CD4-positive, alpha-beta T cell treated with Interferon alpha-2 for 1 hour (primary cell): ENCODE measurements around the gene KRTAP5-7.
"Not testable (repeated sequence)": the region's sequence is repeated elsewhere in the genome, so short reads cannot be mapped to it uniquely, and the experiment has no call there.

Experiments
- DNase-seq, 2 donors: peaks; one replicate each; pipeline ENCODE4 v3.0.0-alpha.2; 2020 to 2022

KRTAP5-7 gene

GRCh38 chr11:71526796-71527575, at the start of gene KRTAP5-7:
KRTAP5-7 (plus strand) TSS chr11:71527267; CDS start chr11:71527301, 34 bp downstream.
- not testable (repeated sequence) for DNase-seq

GRCh38 chr11:71477641-71478527, 49.2 kb upstream of the KRTAP5-7 start:
- DNase-seq, result no peak

DNA sequence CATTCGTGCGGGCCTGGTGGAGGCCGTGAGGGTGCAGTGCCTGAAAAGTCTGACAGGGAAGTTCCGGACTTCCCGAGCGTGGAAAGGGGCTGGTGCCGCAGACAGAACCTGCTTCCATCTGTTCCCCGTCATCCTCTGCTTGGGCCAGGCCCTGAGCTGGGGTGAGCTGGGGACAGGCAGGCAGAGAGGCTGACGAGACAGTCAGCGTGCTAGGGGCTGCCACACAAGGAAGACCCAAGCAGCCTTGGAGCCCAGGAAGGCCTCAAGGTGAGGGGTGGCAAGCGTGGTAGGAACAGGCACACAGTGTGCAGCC, 48.6 kb upstream of the KRTAP5-7 start:
- DNase-seq, result no peak

GRCh38 chr11:71481101-71481960, 45.7 kb upstream of the KRTAP5-7 start:
- DNase-seq, result no peak

DNA sequence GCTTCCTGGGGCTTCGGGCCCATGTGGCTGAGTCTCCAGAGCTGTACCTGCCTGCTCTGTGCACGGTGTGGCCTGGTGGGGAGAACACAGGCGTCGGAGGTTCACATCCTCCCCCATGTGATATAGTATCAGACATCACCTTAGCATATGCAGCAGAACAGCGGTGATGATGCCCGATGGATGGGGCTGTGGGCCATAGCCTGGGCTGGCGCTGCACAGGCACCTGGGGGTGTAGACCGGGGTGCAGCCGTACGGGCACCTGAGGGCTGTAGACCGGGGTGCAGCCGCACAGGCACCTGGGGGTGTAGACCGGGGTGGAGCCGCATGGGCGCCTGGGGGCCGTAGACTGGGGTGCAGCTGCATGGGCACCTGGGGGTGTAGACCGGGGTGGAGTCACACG, 44.9 kb upstream of the KRTAP5-7 start:
- DNase-seq, result no peak

DNA sequence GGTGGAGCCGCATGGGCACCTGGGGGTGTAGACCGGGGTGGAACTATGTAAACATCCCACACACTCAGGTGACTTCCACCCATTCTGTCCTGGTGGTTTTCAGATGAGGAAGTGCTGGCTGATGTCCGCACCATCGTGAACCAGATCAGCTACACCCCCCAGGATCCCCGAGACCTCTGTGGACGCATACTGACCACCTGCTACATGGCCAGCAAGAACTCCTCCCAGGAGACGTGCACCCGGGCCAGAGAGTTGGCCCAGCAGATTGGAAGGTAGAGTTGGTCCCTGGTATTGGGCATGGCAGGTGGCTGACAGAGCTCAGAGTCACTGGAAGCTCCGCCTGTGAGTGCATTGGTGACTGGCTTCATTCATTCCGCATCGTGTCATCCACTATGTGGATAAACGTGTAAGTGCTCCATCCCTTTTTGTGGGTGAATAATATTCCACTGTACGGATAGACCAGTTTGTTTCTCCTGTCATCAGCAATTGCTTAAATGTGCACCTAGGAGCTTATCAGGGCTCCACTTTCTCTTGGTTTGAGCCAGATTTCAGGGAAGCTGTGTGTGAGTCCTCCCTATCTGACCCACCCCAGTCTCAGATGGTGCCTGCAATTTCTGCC, 44.2 kb upstream of the KRTAP5-7 start:
- no peak for DNase-seq

- DNase-seq, result no peak
Measured at GRCh38 chr11:71483692-71484091, 43.4 kb upstream of the KRTAP5-7 start.

- no peak for DNase-seq
Measured at GRCh38 chr11:71484248-71485062, 42.6 kb upstream of the KRTAP5-7 start.

DNA sequence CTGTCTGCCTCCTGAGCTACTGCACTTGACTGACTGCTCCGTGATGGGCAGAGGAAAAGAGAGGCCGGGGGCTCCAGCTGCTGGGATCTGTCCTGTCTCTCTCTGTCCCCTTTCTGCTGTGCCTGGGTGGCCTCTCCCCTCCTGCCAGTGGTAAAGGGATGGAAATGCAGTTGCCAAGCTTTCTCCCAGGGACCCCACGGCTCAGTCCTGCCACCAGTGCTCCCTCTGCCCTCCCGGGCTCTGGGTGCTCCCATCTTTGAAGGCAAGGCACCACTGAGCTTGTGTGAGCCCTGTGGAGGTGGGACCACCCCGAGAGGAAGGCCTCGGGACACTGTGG, 42.0 kb upstream of the KRTAP5-7 start:
- DNase-seq, result no peak

- DNase-seq, result no peak
Measured at GRCh38 chr11:71485466-71485865, 41.6 kb upstream of the KRTAP5-7 start.

DNA sequence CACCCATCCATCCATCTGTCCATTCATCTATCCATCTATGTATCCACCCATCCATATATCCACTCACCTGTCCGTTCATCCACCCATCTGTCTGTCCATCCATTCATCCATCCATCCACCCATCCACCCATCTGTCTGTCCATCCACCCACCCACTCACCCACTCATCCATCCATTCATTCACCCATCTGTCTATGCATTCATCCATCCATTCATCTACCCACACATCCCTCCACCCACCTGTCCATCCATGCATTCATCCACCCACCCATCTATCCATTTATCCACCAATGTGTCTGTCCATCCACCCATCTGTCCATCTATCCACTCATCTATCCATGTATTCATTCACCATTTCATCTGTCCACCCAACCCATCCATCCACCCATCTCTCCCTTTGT, 40.7 kb upstream of the KRTAP5-7 start:
- no peak for DNase-seq

DNA sequence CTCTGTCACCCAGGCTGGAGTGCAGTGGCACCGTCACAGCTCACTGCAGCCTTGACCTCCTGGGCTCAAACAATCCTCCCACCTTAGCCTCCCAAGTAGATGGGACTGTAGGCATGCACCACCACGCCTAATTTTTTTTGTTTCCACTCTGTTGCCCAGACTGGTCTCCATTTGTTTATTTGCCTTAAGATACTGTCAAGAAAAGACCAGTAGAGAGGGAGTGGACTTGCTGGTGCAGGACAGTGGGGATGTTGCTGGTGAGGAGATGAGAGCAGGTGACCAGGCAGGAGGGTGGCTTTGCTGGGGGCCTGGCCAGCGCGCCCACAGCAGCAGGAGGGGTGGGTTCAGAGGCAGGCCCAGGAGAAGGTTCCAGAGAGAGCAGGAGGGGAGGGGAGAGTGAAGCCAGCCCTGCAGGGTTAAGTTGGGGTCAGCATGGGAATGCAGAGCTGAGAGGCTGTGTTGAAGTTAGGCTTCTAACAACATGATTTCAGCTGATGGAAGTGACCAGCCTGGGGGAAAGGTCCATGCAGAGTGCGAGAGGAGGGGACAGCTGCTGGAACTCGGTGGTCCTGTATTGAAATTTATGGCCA, 38.3 kb upstream of the KRTAP5-7 start:
- DNase-seq, result no peak

- no peak for DNase-seq
Measured at GRCh38 chr11:71489311-71490043, 37.6 kb upstream of the KRTAP5-7 start.

DNA sequence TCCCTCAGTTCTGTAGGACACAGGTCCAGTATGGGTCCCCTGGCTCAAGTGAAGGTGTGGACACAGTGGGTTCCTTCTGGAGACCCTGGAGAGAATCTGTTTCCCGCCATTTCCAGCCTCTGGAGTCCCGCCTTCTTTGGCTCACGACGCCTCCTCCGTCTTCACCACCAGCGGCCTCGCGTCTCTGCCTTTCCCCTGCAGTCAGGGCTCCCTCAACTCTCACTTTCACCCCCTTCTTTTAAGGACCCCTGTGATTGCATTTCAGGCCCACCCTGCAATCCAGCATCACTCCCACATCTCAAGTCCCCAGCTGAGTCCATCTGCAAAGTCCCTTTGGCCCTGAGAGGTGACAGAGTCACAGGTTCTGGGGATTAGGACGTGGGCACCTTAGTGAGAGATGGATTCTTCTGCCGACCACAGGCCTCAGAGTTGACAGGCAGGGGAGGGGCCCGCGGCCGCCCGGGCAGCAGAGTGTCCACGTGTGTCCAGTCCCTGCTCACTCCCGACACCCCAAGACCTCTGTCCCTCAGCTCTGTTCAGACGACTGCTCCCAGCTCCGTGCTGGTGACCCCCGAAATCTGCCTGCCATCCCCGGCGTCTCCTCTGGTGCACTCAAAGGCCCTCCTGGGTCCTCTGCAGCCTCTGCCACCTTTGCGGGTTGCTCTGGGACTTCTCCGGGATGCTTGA, 36.9 kb upstream of the KRTAP5-7 start:
- no peak for DNase-seq

DNA sequence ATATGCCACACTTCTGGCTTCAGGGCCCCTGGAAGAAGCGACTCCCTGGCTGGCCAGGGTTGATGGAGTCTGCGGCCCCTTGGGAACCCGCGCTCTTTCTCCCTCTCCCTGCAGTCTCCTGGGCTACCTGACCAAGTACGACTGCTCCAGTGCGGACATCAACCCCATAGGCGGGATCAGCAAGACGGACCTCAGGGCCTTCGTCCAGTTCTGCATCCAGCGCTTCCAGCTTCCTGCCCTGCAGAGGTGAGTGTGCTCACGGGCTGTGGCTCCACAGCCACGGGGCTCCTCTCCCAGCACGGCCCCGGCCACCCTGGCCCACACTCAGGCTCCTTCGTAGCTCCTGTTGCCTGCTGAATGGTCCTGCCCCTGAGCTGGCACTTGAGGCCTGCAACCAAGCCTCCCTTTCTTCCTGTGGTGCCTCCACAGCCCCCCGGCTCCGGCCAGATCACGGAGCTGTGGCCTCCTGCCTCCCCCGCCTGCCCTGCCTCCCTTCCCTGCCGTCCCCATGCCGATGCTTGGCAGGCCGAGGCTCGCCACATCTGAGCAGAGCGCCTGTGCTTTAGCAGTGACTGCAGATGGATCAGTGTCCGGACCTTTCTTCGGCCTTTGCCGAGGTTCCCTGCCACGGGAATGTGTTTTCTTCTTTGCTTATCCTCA, 36.2 kb upstream of the KRTAP5-7 start:
- no peak for DNase-seq

- DNase-seq, result no peak
Measured at GRCh38 chr11:71491531-71491930, 35.5 kb upstream of the KRTAP5-7 start.

DNA sequence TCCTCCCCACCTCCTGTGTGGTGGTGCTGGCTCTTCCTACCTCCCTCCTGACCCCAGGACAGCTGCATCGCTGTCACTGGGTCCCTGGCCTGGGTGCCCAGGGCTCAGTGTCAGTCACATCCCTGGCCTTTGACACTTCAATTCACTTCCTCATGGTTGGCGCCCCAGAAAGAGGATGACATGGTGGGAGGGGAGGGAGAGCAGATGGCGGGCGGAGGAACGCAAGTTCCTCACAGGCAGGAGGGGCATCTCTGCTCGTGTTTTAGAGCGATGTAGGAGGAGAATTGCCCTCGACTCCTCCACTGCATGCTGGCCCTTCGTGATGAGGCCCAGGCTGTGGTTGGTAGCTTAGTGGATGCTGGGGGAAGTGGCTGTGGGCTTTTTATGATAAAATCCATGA, 35.1 kb upstream of the KRTAP5-7 start:
- no peak for DNase-seq

GRCh38 chr11:71495286-71496230, 31.5 kb upstream of the KRTAP5-7 start:
- DNase-seq, result no peak
